ENCODE measurements around the gene FER.
"Not testable (repeated sequence)": the region's sequence is repeated elsewhere in the genome, so short reads cannot be mapped to it uniquely, and the experiment has no call there.

FER gene

GRCh38 chr5:109052216-109052615, 304.5 kb downstream of the FER start:
- DNase-seq = not testable (repeated sequence)

DNA sequence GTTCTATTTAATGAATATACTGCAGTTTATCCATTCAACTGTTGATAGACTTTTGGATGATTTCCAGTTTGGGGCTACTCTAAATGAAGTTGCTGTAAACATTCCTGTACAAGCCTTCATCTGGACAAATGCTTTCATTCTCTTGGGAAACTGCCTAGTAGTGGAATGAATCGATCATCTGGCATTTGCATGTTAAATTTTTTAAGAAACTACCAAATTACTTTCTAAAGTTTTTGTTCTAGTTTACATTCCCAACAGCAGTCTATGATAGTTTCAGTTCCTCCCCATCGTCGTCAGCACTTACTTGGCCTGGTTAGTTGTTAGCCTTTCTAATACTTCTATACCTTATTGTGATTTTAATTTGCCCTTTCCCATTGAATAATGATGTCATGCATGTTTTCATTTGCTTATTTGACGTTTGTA, 306.3 kb downstream of the FER start:
- DNase-seq = no peak

GRCh38 chr5:109060378-109061025, 312.8 kb downstream of the FER start:
- no peak for DNase-seq

GRCh38 chr5:109062664-109063063, 315.0 kb downstream of the FER start:
- no peak for DNase-seq

- DNase-seq = no peak
Observed at GRCh38 chr5:109063223-109063622, 315.5 kb downstream of the FER start.

- no peak for DNase-seq
Observed at GRCh38 chr5:109076741-109077140, 329.0 kb downstream of the FER start.

DNA sequence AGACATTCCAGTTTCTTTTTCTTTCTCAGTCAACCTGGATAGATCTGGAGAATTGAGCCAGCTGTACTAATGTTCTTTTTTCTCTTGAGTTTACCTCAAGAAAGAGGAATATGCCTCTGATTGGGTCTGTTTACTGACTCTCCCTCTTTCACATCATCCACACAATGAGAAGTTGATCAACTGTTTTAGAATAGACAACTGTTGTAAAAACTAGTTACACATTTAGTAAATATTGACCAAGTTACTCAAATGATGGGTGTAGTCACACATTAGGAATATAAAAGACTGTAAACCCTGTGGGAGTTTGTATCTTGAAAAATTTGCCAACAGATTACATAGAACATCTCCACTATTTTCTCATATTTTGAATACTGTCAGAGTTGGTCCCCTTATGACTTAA, 330.8 kb downstream of the FER start:
- no peak for DNase-seq

- DNase-seq = no peak
Observed at GRCh38 chr5:109080481-109080880, 332.8 kb downstream of the FER start.

DNA sequence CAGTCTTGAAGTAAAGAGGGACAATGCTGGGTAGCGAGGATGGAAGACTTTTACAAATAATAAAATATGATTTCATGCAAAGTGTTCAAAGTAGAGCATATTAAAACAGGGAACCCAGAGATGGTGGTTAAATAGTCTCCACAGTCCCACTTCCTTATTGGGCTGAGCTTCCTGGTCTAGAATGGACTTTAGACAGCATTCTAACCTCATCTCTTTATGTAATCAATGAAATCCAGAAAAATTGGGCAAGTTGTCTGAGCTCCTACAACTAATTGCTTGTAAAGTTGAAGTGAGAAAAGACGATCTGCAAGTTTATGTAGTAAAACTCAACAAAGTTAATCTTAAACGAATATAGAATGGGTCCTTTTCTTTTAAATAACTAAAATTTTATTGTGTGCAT, 333.2 kb downstream of the FER start:
- DNase-seq = no peak

GRCh38 chr5:109083937-109084336, 336.2 kb downstream of the FER start:
- no peak for DNase-seq

DNA sequence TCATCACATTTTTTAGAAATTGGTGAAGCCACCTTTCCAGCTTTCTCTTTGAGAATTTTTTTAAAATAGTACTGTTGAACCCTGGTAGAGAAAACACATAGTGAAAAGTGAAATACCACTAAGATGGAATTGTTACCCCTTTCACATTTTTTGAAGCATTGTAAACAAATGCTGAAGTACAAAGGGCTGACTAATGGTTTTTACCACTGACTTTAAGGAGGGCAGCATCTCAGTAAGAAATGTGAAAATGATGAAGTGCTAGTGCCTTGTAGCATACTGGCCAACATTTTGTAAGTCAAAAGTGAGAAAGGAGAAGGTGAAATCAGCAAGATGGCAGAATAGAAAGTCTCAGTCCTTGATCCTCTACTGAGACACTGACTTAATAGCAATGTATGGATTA, 341.5 kb downstream of the FER start:
- no peak for DNase-seq

GRCh38 chr5:109099081-109099480, 351.4 kb downstream of the FER start:
- DNase-seq = no peak

DNA sequence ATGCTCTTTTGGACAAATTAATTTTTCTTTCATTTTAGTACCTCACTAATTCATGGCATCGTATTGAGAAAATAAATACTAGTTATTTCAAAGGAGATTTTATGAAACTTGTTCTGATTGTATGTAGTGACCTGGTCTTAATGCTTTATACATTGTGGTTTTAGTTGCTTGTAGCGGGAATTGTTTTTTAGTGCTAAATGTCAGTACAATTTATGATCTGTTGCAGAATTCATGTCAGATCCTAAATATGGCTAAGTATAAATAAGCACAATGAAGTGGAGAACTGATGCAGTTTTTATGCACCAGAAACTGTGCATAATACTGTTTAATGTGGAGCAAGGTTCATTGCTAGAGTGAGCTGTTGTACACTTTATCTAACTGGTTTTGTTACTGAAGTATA, 353.3 kb downstream of the FER start:
- DNase-seq = no peak

- DNase-seq = no peak
Observed at GRCh38 chr5:109102096-109102690, 354.5 kb downstream of the FER start.

DNA sequence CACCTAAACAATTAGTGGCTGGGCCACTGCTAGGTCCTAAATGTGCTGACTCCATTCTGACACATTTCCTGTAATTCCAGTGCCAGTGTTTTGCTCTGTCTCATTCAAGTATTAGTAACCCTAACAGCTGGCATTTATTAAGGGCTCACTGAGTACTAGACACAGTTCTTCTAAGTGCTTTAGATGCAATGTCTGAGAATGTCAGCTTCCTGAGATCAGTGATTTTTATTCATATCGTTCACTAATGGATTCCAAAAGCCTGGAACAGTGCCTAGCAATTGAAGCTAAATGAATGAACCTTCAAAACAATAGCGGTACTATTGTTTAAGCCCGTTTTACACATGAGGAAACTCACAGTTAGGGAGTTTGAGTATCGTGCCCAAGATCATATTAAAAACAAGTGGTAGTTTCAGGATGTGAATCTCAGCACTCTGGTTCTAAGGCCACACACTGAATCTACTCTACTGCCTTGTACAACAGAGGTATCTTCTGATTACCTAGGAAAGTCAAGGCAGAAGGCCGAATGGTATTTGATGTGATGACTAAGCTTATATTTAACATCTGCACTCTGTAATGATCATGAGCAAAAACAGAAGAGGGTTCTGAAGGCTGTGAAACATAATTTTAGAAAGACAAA, 358.1 kb downstream of the FER start:
- no peak for DNase-seq

DNA sequence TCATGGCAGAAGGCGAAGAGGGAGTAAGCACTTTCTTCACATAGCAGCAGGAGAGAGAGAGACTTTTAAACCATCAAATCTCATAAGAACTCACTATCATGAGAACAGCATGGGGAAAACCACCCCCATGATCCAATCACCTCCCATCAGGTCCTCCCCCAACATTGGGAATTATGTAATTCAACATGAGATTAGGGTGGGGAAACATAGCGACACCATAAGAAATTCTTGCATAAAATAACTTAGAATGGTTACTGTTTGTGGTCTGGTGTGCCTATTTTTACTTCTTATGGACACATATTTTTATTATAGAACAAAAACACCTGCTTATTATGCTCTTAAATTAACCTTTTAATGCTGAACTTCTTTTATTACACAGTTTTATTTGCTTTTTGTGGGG, 364.0 kb downstream of the FER start:
- DNase-seq = no peak

DNA sequence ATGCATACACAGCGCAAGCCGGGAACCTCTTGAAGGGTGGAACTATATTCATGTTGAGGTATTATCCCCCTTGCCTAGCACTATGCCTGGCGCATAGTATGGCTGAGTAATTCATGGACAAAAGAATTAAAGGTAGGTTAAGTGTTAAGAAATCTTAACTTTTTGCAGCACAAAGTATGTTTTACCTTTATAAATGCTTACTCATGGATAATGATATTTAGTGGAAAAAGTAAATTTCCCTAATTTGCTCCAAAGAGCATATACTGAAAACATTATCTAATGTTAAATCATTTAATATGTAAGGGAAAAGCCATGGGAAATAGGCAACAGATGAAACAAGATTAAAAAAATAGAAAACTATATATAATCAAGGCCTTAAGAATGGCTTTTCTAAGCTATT, 365.9 kb downstream of the FER start:
- no peak for DNase-seq

DNA sequence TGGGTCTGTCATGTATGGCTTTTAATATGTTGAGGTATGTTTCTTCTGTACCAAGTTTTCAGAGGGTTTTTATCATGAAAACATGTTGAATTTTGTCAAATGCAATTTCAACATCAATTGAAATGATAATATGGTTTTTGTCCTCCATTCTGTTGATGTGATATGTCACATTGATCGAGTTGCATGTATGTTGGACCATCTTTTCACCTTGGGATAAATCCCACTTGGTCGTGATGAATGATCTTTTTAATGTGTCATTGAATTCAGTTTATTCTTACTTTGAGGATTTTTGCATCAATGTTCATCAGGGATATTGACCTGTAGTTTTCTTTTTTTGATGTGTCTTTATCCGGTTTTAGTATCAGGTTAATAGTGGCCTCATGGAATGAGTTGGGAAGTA, 373.5 kb downstream of the FER start:
- no peak for DNase-seq

- no peak for DNase-seq
Observed at GRCh38 chr5:109125755-109126429, 378.2 kb downstream of the FER start.

GRCh38 chr5:109126481-109126880, 378.8 kb downstream of the FER start:
- DNase-seq = no peak

GRCh38 chr5:109136906-109137305, 389.2 kb downstream of the FER start:
- no peak for DNase-seq

DNA sequence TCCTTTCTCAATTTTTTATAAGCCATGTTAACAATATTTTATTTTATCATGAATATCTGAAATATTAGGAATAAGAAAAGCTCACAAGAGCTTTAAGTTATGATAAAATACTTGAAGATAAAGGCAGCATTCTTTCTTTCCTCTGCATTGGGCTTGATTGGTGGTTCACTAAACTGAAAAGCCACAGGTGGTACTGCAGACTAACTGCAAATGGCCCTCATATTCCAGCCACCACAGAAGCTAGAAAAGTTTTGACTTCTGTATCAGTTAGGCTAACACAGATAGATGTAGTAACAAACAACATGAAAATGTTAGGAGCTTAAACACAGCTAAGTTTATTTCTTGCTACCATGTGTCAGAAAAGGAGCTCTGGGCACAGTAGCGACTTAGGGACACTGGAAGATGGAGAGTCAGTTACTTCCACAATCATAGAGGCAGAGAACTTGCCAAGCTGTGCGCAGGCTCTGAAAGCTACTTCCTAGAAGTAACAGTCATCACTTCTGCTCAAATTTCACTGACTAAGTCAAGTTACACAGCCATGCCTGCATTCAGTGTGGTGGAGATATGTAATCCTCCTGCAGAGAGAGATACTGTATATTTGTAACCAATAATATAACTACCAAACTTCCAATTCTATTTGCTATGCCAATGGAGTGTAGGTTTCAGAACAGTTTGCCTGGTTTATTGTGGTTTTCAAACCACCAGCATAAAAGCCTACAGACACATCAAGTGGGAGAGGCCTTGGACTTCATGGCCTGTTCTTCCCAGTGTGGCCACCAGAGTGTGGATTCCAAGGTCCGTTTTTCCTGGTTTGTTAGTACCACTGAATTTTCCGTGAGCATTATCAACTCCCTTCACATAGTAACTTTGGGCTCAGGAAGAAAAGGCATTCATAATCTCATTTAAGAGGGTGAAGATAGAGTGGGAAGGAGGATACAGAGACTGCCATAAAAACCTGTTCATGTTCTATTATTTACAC, 393.8 kb downstream of the FER start:
- DNase-seq = no peak

DNA sequence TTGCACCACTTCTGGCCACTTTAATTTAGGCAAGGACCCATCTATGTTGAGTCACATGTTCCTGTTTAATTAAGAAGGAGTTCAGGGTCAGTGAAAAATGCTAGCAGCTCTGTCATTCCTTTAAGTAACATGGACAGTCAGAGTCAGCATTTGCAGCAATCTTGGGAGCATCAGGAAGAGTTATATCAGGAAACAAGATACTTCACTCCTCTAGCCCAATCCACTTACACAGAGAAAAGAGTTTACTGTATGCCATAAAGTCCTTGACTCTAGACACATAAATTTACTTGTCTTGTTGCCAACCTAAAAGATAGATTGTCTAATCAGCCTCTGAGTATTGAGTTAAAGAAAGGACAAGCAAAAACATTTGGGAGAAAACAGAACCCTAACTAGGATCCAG, 395.3 kb downstream of the FER start:
- no peak for DNase-seq

Data from stimulated activated CD4-positive, alpha-beta T cell treated with anti-CD3 and anti-CD28 coated beads, Interleukin-12 subunit alpha, Interleukin-12 subunit beta, amount 100 ng/mL, for 4 hours (primary cell).